ENCODE data around the gene FOXI1.

DNA sequence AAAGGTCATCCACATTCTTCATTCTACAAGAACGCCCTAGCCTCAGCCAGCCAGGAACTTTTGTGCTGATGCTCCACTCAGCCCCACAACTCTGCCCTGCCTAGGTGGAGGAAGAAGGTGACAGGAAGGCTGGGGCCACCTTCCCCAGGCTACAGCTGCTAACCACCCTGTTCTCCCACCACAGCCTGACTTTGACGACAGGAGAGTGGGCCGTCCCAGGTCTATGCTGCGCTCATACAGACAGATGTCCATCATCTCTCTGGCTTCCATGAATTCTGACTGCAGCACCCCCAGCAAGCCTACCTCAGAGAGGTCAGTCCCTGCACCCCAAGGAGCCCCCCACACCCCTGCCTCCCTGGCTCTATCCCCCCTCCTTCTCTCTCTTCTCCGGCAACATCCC is 28.2 kb upstream of the FOXI1 start:
- TF ChIP-seq POLR2A (IDR thresholded peaks at IDR 0.05; ENCODE audit: low read depth, low read length) (no peak), TAF1 (IDR thresholded peaks at IDR 0.05; ENCODE audit: borderline replicate concordance, low read depth, low read length) (no peak), POLR2AphosphoS5 (IDR thresholded peaks at IDR 0.05; ENCODE audit: low read depth, low read length) (no peak)

Measured in GM12892 (cell line).